ENCODE measurements around the gene RGS10.

The RGS10 gene

DNA sequence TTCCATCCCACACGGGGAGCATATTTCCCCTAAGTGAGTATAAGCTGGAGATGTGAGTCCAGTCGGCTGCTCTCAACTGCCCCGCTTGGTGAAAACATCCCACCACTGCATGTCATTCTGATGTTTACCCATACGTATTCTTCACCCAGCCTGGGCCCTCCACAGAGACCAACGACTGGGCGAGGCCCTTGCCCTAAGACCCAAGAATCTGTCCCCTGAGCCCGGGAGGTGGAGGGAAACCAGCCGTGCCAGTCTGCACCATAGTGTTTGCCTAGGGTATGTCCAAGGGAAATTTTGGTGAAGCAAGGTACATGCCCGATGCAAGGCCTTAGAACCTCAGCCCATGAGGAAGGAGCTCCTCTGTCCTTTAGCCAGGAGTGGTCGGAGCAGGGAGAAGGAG lies 67.9 kb downstream of the RGS10 start:
- TF ChIP-seq, protein P1, sequence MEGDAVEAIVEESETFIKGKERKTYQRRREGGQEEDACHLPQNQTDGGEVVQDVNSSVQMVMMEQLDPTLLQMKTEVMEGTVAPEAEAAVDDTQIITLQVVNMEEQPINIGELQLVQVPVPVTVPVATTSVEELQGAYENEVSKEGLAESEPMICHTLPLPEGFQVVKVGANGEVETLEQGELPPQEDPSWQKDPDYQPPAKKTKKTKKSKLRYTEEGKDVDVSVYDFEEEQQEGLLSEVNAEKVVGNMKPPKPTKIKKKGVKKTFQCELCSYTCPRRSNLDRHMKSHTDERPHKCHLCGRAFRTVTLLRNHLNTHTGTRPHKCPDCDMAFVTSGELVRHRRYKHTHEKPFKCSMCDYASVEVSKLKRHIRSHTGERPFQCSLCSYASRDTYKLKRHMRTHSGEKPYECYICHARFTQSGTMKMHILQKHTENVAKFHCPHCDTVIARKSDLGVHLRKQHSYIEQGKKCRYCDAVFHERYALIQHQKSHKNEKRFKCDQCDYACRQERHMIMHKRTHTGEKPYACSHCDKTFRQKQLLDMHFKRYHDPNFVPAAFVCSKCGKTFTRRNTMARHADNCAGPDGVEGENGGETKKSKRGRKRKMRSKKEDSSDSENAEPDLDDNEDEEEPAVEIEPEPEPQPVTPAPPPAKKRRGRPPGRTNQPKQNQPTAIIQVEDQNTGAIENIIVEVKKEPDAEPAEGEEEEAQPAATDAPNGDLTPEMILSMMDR (IDR thresholded peaks at IDR 0.05; ENCODE audit: low read depth, low read length, missing control alignments): no peak
- DNase-seq (ENCODE audit: low read depth): no peak
- H3K4me3 ChIP-seq (ENCODE audit: low read depth, low read length): no peak overlapping the region
- in situ Hi-C loops (cut with HindIII; ENCODE audit: low sequenced_read_pairs): loop anchor here (5.0 kb wide), 1 partner anchor 62 kb away; no protein-coding TSS in a partner anchor

DNA sequence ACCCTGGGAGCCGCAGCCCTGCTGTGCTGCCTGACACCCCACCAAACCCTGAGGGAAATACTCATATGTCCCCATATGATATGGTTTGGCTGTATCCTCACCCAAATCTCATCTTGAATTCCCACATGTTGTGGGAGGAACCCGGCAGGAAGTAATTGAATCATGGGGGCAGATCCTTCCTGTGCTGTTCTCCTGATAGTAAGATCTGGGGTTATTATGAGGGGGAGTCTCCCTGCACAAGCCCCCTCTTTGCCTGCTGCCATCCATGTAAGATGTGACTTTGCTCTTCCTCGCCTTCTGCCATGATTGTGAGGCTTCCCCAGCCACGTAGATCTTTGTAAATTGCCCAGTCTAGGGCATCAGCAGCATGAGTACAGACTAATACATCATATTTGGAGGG lies 68.7 kb downstream of the RGS10 start:
- in situ Hi-C loops (cut with HindIII; ENCODE audit: low sequenced_read_pairs): no loop called here
- H3K4me3 ChIP-seq (ENCODE audit: low read depth, low read length): no peak overlapping the region
- TF ChIP-seq, protein P1 (IDR thresholded peaks at IDR 0.05; ENCODE audit: low read depth, low read length, missing control alignments): no peak
- no peak for DNase-seq (ENCODE audit: low read depth)

DNA sequence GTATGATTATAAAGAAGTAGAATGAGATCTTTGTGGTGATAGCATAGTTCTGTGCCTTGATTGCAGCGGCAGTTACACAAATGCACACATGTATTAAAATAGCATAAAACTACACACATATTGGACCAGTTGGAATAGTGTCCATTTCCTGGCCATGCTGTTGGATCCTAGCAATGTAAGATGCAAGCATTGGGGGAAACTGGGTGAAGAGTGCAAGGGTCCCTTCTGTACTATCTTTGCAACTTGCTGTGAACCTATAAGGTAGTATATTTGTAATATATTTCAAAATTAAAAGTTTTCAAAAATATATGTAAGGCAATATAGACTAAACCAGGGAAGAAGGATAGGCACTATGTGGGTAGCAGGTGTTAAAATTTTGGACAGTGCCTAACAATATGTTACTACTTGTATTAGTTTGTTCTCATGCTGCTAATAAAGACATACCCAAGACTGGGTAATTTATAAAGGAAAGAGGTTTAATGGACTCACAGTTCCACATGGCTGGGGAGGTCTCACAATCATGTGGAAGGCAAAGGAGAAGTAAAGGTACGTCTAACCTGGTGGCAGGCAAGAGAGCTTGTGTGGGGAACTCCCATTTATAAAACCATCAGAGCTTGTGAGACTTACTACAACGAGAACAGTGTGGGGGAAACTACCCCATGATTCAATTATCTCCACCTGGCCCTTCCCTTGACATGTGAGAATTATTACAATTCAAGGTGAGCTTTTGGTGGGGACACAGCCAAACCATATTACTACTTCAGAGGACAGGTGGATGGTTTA lies 71.4 kb downstream of the RGS10 start:
- no peak overlapping the region for H3K4me3 ChIP-seq (ENCODE audit: low read depth, low read length)
- TF ChIP-seq, protein P1 (IDR thresholded peaks at IDR 0.05; ENCODE audit: low read depth, low read length, missing control alignments): no peak
- no peak for DNase-seq (ENCODE audit: low read depth)
- in situ Hi-C loops (cut with HindIII; ENCODE audit: low sequenced_read_pairs): no loop called here

DNA sequence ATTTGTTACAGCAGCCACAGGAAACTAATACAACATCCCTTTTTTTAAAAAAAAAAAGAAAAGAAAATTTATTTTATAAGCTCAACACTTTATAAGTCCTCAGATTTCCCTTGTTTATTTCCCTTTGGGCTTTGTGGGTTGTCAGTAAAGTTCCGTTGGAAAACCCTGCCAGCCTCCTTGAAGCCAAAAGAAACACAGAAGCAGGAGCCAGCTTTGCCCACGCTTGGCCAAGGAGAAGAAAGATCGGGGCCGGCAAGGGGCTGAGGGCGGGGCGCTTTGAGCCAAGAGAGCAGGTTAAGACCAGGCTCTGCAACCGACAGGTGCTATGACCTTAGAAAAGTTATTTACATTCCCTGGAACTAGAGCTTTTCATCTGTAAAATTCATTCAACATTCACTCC lies 72.7 kb downstream of the RGS10 start:
- TF ChIP-seq, protein P1 (IDR thresholded peaks at IDR 0.05; ENCODE audit: low read depth, low read length, missing control alignments): no peak
- no peak overlapping the region for H3K4me3 ChIP-seq (ENCODE audit: low read depth, low read length)
- DNase-seq (ENCODE audit: low read depth): no peak
- in situ Hi-C loops (cut with HindIII; ENCODE audit: low sequenced_read_pairs): no loop called here

DNA sequence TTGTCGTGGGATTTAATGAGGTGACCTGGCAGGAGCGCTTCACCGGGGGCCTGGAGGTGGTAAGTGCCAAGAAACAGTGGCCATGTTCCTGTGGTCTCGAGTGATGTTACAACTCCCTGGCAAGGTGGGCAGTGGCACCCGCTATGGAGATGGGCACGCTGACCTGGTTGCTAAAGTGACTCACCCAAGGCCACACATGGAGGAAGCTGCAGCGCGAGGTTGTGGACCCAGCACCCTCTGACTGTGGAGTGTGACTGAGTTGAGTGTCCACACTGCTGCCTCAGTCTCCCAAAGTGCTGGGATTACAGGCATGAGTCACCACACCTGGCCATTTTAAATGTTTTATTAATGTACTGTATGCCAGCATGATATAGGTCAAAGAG lies 73.2 kb downstream of the RGS10 start:
- in situ Hi-C loops (cut with HindIII; ENCODE audit: low sequenced_read_pairs): no loop called here
- TF ChIP-seq, protein P1 (IDR thresholded peaks at IDR 0.05; ENCODE audit: low read depth, low read length, missing control alignments): no peak

DNA sequence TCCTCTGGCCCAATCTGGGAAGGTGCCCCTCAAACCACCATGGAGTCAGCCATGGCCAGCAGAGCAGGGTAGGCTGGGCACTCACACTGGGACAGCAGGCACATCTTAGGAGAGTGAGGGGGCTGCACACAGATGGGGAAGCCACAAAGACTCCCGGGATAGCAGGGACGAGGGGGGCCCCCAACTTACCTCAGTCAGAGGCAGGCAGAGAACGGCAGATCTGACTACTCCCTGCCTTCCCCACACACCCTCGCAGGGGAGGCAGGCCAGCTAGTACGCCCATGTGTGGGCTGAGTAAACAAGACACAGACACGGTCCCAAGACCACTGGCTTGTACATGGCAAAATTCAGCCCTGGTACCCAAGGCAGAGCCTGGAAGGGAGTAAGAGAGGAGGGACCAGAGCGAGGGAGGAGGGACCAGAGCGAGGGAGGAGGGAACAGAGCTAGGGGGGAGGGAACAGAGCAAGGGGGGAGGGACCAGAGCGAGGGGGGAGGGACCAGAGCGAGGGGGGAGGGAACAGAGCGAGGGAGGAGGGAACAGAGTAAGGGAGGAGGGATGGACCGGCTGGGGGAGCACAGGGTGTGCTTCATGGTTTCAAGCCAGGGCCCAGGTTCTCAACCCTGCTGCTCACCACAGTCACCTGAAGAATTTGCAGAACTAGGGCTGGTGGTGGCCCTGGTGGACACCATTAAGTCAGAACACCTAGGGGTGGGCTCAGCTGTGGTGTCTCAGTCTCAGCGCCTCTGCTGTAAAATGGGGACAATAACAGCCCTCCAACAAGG lies 73.8 kb downstream of the RGS10 start:
- H3K4me3 ChIP-seq (ENCODE audit: low read depth, low read length): no peak overlapping the region
- no peak for DNase-seq (ENCODE audit: low read depth)
- TF ChIP-seq, protein P1 (IDR thresholded peaks at IDR 0.05; ENCODE audit: low read depth, low read length, missing control alignments): no peak
- in situ Hi-C loops (cut with HindIII; ENCODE audit: low sequenced_read_pairs): no loop called here

More for the DNA sequence above, 73.2 kb downstream of the RGS10 start:
- H3K4me3 ChIP-seq (ENCODE audit: low read depth, low read length): no peak overlapping the region
- DNase-seq (ENCODE audit: low read depth): no peak

Data from astrocyte of the cerebellum (primary cell).